ENCODE measurements around the gene UST.
"Not testable (repeated sequence)": the region's sequence is repeated elsewhere in the genome, so short reads cannot be mapped to it uniquely, and the experiment has no call there.

UST gene

DNA sequence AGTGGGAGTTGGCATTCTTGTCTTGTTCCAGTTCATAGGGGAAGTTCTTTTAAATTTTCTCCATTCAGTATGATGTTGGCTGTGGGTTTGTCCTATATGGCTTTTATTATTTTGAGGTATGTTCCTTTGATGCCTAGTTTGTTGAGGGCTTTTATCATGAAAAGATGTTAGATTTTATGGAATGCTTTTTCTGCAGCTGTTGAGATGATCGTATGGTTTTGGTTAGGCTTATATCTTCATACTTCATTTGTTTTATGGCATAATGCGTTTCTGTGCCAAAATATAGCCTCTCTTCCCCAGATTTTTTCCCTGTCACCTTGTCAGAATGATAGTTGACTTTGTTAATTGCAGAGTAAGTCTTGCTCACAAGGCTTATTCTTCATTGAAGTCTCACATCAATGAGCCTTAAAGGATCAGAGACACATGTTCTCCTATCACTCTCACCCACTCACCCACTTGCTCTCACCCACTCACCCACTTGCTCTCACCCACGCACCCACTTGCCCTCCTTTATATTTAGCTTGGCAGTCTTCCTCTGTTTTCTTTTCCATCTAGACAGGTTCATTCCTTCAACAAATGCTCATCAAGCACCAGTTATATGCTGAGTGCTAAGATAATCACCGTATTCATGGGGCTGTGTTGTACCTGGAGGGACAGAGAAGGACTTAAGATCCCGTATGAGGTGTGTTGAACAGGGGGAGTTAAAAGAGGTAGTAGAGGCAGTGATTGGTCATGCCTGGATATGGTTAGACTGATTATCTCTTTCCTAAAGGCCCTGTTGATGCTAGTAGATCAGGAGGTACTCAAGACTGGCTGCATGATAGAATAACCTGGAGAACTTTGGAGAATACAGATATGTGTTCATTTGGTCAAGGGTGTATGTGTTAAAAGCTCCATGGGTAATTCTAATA lies 19.3 kb downstream of the UST start:
- no peak for DNase-seq (ENCODE audit: low read depth)

GRCh38 chr6:148768646-148769270 lies 21.9 kb downstream of the UST start:
- no peak for DNase-seq (ENCODE audit: low read depth)

DNA sequence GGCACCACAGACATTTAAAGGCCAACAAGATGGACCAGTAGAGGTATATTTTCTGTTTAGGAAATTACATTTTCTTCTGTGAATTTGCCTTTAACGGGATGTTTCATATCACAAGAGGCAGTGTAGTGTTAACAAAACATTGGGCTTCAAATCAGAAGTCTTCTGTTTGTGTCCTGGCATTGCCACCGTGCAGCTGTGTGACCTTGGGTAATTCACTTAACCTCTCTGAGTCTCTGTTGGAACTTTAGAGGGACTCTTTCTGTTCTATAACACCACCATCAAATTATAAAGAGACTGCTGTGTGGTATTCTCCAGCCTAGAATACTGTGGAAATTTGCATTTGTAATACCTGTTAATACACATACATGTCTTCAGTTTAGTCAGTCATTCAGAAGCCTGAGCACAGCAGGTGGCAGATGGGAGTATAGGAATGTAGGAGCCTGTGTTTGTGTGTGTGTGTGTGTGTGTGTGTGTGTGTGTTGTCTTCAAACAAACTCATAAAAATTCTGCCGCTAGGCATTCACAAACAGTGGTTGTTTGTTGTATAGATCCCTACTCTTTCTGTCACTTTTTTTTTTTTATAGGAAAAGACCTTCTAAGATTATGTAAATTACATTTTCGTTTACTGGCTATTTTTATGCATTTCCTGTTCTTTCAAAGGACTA lies 22.6 kb downstream of the UST start:
- DNase-seq (ENCODE audit: low read depth), result no peak

GRCh38 chr6:148770408-148771211 lies 23.8 kb downstream of the UST start:
- no peak for DNase-seq (ENCODE audit: low read depth)

- DNase-seq (ENCODE audit: low read depth), result no peak
Measured at GRCh38 chr6:148771212-148771601, 24.4 kb downstream of the UST start.

DNA sequence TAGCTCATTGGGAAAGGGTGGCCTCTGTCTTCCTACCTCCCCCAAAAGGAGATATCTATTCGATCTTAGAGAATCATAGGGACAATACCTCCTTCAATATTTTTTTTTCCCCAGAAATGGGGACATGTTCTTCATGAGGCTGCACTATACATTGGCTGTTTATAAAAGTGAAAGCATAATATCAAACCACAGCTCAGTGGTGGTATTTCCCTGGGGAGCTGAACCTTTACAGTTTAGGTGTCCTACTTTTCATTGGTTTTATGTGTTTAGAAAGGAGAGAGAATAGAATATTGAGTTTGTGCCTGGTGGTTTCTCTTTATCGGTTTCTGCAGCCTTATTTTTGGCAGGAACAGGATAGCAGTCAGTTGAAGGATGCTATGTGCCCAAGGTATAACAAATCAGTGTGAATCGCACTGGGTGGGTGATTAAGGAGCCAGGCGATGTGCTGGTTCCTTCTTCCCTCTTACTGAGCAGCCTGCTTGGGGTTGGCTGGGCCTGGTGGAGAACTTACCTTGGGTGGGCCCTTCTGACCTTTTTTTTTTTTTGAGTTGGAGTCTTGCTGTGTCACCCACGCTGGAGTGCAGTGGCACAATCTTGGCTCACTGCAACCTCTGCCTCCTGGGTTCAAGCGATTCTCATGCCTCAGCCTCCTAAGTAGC lies 25.2 kb downstream of the UST start:
- no peak for DNase-seq (ENCODE audit: low read depth)

GRCh38 chr6:148775161-148775560 lies 28.3 kb downstream of the UST start:
- DNase-seq (ENCODE audit: low read depth), result no peak

- no peak for DNase-seq (ENCODE audit: low read depth)
Measured at GRCh38 chr6:148776321-148777308, 29.8 kb downstream of the UST start.

DNA sequence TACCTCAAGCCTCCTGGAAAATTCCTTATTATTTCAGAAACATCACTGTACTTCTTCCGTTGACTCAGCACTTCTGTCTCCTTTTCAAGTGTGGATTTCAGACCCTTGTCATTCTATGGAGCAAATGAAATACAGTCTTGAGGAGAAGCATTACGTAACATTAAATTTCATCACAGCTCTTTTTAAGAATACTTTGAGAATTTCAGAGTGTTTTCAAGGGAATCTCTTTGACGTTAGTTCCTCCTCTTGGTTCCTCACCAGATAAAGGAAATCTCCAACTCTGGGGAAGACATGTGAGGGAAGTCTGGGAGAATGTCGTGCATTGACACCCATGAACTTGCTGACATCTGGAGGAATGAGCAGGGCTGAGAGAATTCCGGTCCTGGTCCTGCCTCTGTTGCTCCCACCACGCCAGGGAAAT lies 32.3 kb downstream of the UST start:
- DNase-seq (ENCODE audit: low read depth), result no peak

- DNase-seq (ENCODE audit: low read depth), result not testable (repeated sequence)
Measured at GRCh38 chr6:148780423-148780822, 33.6 kb downstream of the UST start.

- no peak for DNase-seq (ENCODE audit: low read depth)
Measured at GRCh38 chr6:148780918-148781436, 34.1 kb downstream of the UST start.

DNA sequence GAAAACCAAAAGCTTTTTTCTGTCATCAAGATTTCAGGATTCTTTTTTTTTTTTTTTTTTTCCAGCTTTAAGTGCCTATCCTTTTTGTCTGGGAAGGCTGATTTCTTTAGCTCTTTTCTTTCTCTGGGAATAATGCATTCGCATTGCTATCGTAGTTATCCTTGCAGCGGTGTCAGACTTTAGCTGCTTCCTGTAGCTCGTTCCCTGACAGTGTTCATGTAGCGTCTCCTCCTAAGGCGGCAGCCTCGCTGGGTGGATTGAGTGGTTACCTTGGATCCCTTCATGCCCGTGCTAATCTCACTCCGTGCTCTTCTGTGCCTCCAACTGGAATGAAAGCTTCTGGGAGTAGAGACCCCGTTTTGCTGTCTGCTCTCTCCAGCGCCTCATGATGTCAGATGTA lies 43.1 kb downstream of the UST start:
- no peak for DNase-seq (ENCODE audit: low read depth)

DNA sequence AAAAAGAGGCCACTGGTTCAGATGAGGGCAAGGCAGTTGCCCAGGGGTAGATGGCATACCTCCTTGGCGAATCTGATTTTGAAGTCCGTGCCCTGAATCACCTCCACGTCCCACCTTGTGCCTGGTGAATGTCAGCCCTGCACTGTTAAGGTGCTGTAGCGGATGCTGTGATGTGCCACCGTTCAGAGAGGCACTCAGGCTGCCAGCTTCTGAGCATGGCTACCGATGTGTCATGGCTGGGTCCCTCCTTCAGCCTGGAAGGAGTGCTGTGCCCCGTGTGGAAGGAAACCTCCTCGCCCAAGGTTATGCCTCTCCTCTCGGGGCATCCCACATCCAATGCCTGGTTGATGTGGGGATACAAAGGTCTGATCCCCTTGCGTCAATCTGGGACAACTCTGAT lies 43.6 kb downstream of the UST start:
- DNase-seq (ENCODE audit: low read depth), result no peak

DNA sequence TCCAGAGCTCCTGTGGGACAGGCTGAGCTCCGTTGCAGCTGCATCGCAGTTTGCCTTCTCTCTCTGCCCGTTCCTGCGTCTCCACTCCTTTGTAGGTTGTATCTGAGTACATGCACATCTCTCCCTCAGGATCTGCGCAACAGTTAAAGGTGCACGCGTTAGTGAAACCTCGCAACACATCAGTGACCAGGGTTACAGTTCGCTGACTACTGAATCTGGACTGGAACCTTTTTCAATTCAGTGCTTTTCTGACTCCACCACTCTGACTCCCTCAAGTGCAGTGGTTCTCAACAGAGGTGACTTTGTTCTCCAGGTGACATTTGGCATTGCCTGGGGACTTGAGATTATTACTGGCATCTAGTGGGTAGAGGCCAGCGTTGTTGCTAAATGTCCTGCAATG lies 44.0 kb downstream of the UST start:
- DNase-seq (ENCODE audit: low read depth), result no peak

DNA sequence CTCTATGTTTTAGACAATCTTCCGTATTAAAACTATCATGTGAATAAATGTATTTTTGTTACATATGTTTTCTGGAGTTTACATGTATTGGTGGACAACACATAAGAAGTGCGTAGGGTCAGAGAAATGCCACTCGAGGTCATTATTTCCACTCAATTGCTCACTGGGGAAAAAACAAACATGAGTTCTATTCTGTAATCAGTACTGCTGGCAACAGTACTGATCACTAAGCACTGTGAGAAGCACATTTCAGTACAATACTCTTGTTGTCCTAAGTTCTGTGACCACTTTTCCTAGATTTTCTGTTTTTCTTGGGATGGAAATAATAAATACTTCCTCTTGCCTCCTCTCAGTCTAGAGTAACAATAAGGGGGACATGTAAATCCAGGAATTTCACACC lies 44.5 kb downstream of the UST start:
- no peak for DNase-seq (ENCODE audit: low read depth)

- DNase-seq (ENCODE audit: low read depth), result no peak
Measured at GRCh38 chr6:148793721-148794120, 46.9 kb downstream of the UST start.

DNA sequence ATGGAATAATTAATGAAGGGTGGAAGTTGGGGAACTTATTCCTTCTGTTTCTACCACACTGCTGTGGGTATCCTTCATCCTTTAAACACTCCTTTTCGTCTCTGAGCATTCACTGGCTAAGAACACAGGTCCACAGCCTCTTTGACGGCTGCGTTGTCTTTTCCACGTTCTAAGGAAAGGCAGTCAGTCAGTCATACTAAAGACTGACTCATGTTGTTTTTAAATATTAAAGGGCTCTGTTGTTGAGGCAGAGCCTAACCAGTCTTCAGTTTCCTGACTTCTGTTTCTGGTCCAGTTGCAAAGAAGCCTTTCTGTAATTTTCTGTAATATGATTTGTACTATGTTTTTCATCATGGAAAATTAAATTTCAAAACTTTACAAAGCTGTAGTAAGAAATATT lies 48.0 kb downstream of the UST start:
- DNase-seq (ENCODE audit: low read depth), result no peak

GRCh38 chr6:148795563-148795962 lies 48.7 kb downstream of the UST start:
- no peak for DNase-seq (ENCODE audit: low read depth)

- DNase-seq (ENCODE audit: low read depth), result no peak
Measured at GRCh38 chr6:148799647-148800046, 52.8 kb downstream of the UST start.

GRCh38 chr6:148800536-148800935 lies 53.7 kb downstream of the UST start:
- DNase-seq (ENCODE audit: low read depth), result no peak

Data from stimulated activated CD8-positive, alpha-beta memory T cell treated with anti-CD3 and anti-CD28 coated beads, Interleukin-12 subunit alpha, Interleukin-12 subunit beta, amount 100 ng/mL, for 4 hours (primary cell).